ENCODE measurements around the gene CAMKV.
"Not testable (repeated sequence)": the region's sequence is repeated elsewhere in the genome, so short reads cannot be mapped to it uniquely, and the experiment has no call there.

The CAMKV gene

GRCh38 chr3:49869525-49870126 is at the start of gene CAMKV:
TSS of gene CAMKV (minus strand) at chr3:49869906. CDS start at chr3:49862388, 7,518 bp downstream.
- no peak for DNase-seq (ENCODE audit: low read depth in 2 of 2)

DNA sequence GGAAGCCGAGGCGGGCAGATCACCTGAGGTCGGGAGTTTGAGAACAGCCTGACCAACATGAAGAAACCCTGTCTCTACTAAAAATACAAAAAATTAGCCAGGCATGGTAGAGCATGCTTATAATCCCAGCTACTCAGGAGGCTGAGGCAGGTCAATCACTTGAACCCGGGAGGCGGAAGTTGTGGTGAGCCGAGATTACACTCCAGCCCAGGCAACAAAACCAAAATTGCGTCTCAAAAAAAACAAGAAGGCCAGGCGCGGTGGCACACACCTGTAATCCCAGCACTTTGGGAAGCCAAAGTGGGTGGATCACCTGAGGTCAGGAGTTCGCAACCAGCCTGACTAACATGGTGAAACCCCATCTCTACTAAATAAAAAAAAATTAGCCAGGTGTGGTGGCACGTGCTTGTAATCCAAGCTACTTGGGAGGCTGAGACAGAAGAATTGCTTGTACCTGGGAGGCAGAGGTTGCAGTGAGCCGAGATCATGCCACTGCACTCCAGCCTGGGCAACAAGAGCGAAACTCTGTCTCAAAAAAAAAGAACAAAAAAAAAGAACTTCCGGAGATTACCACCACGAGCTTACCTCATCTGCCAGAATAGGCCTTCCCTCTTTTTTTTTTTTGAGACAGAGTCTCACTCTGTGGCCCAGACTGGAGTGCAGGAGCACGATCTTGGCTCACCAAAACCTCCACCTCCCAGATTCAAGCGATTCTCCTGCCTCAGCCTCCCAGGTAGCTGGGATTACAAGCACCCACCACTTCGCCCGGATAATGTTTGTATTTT is 48.3 kb upstream of the CAMKV start:
- DNase-seq (ENCODE audit: low read depth in 2 of 2): not testable (repeated sequence)

- DNase-seq (ENCODE audit: low read depth in 2 of 2): no peak
Observed at GRCh38 chr3:49916686-49917085, 47.0 kb upstream of the CAMKV start.

DNA sequence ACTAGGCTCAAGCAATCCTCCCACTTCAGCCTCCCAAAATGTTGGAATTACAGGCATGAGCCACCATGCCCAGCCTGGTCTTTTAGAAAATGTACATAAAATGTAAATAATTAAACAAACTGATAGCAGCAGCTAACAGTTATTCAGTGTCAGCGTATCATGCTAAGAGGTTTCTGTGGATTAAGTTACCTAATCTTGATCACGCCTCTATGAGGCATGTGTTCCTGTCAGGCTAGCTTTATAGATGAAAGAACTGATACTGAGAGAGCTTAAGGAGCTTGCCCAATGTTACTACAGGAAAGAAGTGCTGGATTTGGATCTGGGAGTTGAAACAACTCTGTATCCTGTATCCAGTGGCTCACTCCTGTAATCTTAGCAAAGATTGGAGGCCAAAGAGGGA is 45.2 kb upstream of the CAMKV start:
- no peak for DNase-seq (ENCODE audit: low read depth in 2 of 2)

GRCh38 chr3:49912881-49913281 is 43.2 kb upstream of the CAMKV start:
- DNase-seq (ENCODE audit: low read depth in 2 of 2): no peak

DNA sequence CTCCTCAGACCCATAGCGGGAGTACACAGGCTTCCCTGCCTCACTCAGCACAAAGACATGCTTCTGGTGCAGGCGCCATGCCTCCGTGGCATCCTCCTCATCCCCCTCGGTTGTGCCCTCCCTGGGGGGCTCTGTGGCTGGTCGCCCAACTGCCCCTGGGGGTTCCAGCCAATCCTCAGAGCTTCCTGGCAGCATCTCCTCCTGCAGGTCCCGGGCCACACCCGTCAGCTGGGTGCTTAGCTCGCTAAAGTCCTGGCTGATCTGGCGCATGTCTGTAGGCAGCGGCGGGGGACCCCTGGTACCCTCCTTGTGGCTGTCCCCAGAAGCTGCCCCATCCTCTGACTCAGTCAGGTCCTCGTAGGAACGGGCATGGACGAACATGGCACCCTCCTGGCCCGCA is 41.9 kb upstream of the CAMKV start:
- no peak for DNase-seq (ENCODE audit: low read depth in 2 of 2)

GRCh38 chr3:49911124-49911420 is 41.4 kb upstream of the CAMKV start:
- no peak for DNase-seq (ENCODE audit: low read depth in 2 of 2)

GRCh38 chr3:49910409-49911123 is 40.9 kb upstream of the CAMKV start:
- no peak for DNase-seq (ENCODE audit: low read depth in 2 of 2)

DNA sequence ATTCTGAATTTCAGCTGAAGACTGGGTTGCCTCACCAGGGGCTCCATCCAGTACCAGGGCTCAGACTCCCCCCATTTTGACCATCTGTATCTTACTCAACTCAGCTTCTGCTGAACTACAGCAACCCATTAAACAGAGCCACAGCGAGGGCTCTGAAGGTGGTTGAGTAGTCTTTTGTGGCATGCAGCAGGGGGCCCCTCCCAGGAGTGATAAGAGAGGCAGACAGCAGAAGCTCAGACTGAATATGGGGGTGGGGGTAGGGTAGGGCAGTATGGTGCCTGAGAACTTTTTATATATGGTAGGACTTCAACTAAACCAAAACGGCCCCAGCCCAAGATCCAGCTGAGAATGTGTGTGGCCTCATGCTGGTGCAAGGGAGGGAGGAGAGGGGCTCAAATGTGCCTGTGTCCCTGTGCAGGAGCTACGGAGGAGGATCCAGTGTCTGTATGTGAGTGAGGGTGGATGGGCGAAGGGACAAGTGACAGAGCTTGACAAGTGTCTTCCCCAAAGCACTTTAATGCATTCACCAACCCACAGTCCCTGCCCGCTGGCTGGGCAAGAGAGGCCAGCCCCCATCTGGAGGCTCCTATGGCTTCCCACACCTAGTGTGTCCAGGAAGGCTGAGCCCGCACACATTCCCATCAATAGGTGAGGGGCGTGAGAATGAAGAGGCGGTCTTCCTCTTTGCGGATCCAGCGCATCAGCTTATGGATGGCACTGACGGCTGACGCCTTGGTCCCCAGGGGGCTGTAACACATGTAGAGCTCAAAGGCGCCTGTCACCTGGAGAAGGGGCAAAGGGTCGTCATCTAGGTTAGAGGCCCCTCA is 38.9 kb upstream of the CAMKV start:
- DNase-seq (ENCODE audit: low read depth in 2 of 2): no peak

DNA sequence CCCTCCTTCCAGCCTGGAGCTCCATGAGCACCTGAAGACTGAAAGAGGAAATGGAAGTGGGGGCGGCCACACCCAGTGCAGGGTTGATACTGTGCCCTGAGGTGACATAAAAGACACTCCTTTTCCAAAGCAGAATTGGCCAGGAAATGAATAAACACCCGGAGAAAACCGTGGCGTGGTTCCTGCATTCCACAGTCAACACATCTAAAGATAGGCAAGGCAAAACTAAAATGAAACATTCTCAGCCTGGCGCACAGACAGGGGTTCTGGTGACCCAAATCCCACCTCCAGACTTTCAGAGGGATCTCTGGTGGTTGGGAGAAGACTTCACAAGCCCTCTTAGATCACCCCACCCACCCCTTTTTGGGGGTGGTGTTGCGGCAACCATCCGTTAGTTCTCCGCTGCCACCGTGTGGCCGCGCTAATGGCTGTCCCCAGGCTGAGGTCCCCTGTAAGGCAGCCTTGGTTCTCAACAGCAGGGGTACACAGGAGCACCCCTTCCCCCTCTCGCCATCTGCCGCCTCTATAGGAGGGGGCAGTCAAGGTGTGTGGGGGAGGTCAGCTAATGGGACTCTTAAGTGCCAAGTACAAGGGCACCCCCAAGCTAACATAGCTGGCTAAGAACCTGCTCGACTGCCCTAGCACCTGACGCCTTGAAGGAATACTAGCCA is 36.5 kb upstream of the CAMKV start:
- DNase-seq (ENCODE audit: low read depth in 2 of 2): peak; percentile 22 to 30

GRCh38 chr3:49904448-49904847 is 34.7 kb upstream of the CAMKV start:
- DNase-seq (ENCODE audit: low read depth in 2 of 2): not testable (repeated sequence)

GRCh38 chr3:49903451-49904424 is 34.0 kb upstream of the CAMKV start, which contains the start of gene MST1R:
TSS of gene MST1R (minus strand) at chr3:49903873. CDS start at chr3:49903609, 264 bp downstream.
- DNase-seq (ENCODE audit: low read depth in 2 of 2): peak; percentile 68 to 80

- DNase-seq (ENCODE audit: low read depth in 2 of 2): no peak
Observed at GRCh38 chr3:49902511-49903345, 33.0 kb upstream of the CAMKV start.

DNA sequence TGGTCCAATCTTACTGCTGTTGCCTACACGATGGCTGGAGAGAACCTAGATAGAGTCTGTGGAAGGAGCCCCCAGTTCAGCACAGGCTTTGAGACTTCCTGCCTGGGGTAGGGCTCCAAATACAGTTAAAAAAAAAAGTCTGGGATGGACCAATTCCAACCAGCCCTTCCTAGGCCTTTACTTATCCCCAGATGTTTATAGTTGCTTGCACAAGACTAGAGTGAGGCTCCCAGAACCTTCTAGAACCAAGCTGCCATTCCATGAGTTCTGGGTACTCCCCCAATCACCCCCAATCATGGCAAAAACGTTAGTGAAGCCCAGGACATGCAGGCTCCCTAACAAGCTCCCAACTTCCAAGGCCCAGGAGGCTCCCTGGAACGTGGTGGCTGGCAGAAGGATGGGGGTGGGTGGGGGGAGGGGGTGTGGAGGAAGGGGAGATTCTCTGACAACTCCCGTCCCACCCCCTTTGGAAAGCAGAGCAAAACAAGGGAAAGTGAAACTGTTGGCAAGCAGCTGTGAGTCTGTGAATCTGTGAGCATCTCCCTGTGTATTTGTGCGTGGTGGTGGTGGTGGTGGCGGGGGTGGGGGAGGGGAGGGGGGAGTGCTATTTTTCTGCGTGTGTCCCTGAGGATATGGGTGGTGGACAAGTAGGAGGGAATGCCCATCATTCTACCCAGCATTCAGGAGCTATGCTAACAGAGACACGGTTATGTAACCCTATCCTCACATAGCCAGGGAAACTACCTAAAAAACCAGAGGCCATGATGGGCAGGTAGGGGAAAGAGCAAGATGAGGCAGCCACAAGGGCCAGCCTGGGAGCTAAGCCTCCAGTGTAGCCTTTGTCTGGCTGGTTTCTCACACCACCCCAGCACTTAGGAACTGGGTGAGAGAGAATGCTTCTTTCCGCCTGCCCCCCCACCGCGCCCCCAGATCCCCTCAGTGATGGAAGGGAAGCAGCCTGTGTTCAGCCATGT is 31.9 kb upstream of the CAMKV start:
- DNase-seq (ENCODE audit: low read depth in 2 of 2): no peak

DNA sequence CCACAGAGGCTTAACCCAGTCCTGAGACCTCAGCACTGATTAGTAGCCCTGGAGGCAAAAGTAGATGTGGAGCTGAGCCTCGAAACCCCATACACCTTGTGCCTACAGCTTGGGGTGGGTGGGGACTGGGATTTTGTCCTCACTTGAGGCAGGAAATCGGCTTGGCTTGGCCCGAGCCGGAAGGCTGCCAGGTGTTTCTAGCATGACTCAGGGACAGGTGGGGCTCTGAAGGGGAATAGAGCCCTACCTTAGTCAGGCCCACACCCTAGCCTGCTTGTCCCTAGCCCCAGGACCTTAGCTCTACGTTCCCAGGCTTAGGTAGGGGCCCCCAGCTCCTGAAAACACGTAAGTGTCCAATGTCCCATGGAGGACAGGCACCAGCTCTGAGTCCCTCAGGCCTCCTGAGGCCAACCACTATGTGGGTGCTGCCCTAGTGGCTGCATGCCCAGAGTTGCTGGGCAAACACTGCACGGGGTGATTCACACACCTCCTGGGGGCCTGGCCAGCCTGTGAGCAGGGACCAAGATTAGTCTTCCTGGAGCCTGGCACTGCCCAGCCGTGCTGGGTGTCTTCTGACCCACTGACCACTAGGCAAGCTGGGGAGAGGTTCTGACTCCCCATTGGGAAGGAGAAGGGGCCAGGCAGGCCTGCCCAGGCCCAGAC is 30.9 kb upstream of the CAMKV start:
- no peak for DNase-seq (ENCODE audit: low read depth in 2 of 2)

GRCh38 chr3:49899815-49900214 is 30.1 kb upstream of the CAMKV start:
- DNase-seq (ENCODE audit: low read depth in 2 of 2): no peak

DNA sequence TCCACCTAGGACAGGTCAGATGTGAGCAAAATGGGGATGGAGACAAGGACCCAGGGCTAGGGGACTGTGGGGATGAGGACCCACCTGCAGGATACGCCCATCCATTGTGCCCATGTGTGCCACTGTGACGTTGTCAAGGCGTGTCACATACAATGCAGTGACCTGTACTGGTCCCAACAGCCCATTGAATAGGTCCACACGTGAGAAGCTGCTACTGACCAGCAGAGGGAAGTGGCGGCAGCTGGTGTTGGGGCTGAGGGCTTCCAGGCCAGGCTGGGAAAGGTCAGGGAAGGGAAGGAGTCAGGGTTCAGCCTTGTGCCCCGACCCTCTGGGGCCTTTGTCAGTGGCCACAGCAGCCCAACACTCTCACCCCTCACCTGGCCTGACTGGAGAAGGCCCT is 29.3 kb upstream of the CAMKV start:
- no peak for DNase-seq (ENCODE audit: low read depth in 2 of 2)

DNA sequence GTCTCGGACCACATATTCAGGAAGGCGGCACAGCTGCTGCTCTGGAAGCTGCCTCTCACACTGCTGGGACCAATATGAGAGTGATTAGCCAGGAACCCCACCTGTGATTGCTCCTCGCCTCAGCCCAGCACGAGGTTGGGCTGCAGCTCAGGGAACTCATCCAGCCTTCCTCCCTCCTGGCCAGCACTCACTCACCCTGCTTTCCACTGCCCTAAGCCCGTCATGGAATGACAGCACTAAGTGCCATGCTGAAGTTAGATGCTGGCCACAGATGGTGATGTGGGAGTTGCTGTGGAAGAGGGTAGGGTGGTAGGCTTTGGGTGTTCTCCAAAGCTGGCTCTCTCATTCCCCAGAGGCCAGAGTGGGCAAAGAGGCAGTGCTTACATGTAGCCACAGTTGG is 26.6 kb upstream of the CAMKV start:
- DNase-seq (ENCODE audit: low read depth in 2 of 2): no peak
